ENCODE data around the gene AJAP1.

AJAP1 gene

DNA sequence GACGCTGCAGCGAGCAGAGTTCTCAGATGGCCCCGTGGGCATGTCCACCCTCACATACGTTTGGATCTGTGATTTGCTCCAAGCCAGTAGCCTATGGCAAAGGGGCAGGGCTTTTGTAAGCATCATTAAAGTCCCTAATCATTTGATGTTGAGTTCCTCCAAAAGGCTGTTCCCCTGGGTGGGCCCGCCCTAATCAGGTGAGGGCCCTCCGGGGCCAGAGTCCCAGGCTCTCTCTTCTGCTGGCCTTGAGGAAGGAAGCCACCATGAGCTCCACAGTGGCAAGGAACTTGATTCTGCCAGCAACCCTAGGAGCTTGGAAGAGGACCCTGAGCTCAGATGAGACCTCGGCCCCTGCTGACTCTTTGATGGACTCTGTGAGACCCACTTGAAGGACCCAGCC, 25.4 kb upstream of the AJAP1 start:
- no peak overlapping the region for H3K4me3 ChIP-seq (replicated peaks in 1 of 2; ENCODE audit: low read depth in 2 of 2, low read length in 2 of 2)
- TF ChIP-seq, protein P1, sequence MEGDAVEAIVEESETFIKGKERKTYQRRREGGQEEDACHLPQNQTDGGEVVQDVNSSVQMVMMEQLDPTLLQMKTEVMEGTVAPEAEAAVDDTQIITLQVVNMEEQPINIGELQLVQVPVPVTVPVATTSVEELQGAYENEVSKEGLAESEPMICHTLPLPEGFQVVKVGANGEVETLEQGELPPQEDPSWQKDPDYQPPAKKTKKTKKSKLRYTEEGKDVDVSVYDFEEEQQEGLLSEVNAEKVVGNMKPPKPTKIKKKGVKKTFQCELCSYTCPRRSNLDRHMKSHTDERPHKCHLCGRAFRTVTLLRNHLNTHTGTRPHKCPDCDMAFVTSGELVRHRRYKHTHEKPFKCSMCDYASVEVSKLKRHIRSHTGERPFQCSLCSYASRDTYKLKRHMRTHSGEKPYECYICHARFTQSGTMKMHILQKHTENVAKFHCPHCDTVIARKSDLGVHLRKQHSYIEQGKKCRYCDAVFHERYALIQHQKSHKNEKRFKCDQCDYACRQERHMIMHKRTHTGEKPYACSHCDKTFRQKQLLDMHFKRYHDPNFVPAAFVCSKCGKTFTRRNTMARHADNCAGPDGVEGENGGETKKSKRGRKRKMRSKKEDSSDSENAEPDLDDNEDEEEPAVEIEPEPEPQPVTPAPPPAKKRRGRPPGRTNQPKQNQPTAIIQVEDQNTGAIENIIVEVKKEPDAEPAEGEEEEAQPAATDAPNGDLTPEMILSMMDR (IDR thresholded peaks at IDR 0.05; ENCODE audit: low read depth, low read length), result no peak
- DNase-seq (ENCODE audit: low read depth in 2 of 2), result no peak

DNA sequence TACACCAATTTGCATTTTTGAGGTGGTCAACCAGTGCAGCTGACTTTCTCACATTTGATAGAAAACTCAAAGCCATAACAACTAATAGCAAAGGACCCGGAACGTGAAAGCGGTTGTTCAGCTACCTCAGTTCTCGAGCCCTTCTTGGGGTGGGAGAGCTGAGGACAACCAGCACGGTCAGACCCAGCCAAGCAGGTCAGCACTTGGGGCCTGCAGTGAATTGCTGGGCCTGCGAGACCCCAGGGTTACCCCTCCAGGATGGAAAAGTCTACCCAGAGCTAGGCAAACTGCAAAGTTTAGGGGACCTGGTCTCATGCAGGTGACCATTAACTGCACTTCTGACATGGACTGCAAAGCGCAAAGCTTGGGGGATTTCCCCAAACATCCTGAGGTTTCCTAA, 23.8 kb upstream of the AJAP1 start:
- DNase-seq (ENCODE audit: low read depth in 2 of 2), result no peak
- TF ChIP-seq, protein P1 (IDR thresholded peaks at IDR 0.05; ENCODE audit: low read depth, low read length), result no peak
- no peak overlapping the region for H3K4me3 ChIP-seq (replicated peaks in 1 of 2; ENCODE audit: low read depth in 2 of 2, low read length in 2 of 2)

GRCh38 chr1:4631321-4631720, 23.1 kb upstream of the AJAP1 start:
- no peak overlapping the region for H3K4me3 ChIP-seq (replicated peaks in 1 of 2; ENCODE audit: low read depth in 2 of 2, low read length in 2 of 2)
- DNase-seq (ENCODE audit: low read depth in 2 of 2), result no peak
- TF ChIP-seq, protein P1 (IDR thresholded peaks at IDR 0.05; ENCODE audit: low read depth, low read length), result no peak

DNA sequence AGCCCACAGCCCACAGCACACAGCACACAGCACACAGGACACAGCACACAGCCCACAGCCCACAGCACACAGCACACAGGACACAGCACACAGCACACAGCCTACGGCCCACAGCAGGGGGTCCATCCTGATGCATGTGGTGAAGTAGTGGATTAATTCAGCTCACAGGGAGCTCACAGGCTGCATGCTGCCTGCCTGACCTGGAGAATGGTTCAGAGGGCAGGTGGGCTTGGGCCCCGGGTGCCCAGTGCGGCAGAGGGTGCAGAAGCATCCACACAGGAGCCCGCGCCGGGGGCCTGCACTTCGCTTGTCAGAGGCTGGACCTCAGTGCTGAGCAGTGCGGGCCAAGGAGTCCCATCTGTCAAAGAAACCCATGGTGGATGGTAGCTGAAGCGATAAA, 21.1 kb upstream of the AJAP1 start:
- DNase-seq (ENCODE audit: low read depth in 2 of 2), result no peak
- TF ChIP-seq, protein P1 (IDR thresholded peaks at IDR 0.05; ENCODE audit: low read depth, low read length), result no peak
- no peak overlapping the region for H3K4me3 ChIP-seq (replicated peaks in 1 of 2; ENCODE audit: low read depth in 2 of 2, low read length in 2 of 2)

GRCh38 chr1:4634156-4634792, 20.1 kb upstream of the AJAP1 start:
- no peak overlapping the region for H3K4me3 ChIP-seq (replicated peaks in 1 of 2; ENCODE audit: low read depth in 2 of 2, low read length in 2 of 2)
- no peak for DNase-seq (ENCODE audit: low read depth in 2 of 2)
- TF ChIP-seq, protein P1 (IDR thresholded peaks at IDR 0.05; ENCODE audit: low read depth, low read length), result no peak

GRCh38 chr1:4634793-4635406, 19.5 kb upstream of the AJAP1 start:
- DNase-seq (ENCODE audit: low read depth in 2 of 2), result no peak
- TF ChIP-seq, protein P1 (IDR thresholded peaks at IDR 0.05; ENCODE audit: low read depth, low read length), result no peak
- no peak overlapping the region for H3K4me3 ChIP-seq (replicated peaks in 1 of 2; ENCODE audit: low read depth in 2 of 2, low read length in 2 of 2)

Measured in cardiac fibroblast (primary cell).